Thymus (tissue), 14 donors: Measurements from ENCODE around the gene ITIH1. TPM values are rescaled to one million over a fixed set of nuclear protein-coding genes. Genes with fewer than 3 reads are reported as not detected.
"Not testable (repeated sequence)": the region's sequence is repeated elsewhere in the genome, so short reads cannot be mapped to it uniquely, and the experiment has no call there.

Experiments used
- DNase-seq, 9 donors: peaks; one replicate each; pipeline ENCODE4 v3.0.0-alpha.2; 2013; ENCODE audit warnings: low spot score in 9 of 9, low read depth in 6 of 9, missing footprints in 1 of 9
- H3K27ac ChIP-seq, 2 donors: one replicate each; pipeline ENCODE4 v1.5.1; 2013; ENCODE audit warnings: control low read depth in 1 of 2, low read depth in 1 of 2, low read length in 1 of 2, mild to moderate bottlenecking in 1 of 2, moderate library complexity in 1 of 2
- H3K27me3 ChIP-seq, 2 donors: one replicate each; pipeline ENCODE4 v1.5.1; 2013; ENCODE audit warnings: low read length in 1 of 2; ENCODE audit not compliant: control insufficient read depth in 2 of 2, insufficient read depth in 1 of 2
- H3K36me3 ChIP-seq, 2 donors: one replicate each; pipeline ENCODE4 v1.5.1; 2013; ENCODE audit warnings: low read length in 1 of 2, mild to moderate bottlenecking in 1 of 2, moderate library complexity in 1 of 2; ENCODE audit not compliant: control insufficient read depth in 2 of 2, insufficient read depth in 2 of 2
- H3K4me1 ChIP-seq, 2 donors: one replicate each; pipeline ENCODE4 v1.5.1; 2013; ENCODE audit warnings: low read length in 2 of 2; ENCODE audit not compliant: control insufficient read depth in 2 of 2, insufficient read depth in 2 of 2
- H3K4me3 ChIP-seq, 2 donors: one replicate each; pipeline ENCODE4 v1.5.1; 2013; ENCODE audit warnings: low read length in 2 of 2, control low read depth in 1 of 2, mild to moderate bottlenecking in 1 of 2
- H3K9me3 ChIP-seq, 2 donors: one replicate each; pipeline ENCODE4 v1.5.1; 2013; ENCODE audit warnings: low read length in 1 of 2, mild to moderate bottlenecking in 1 of 2; ENCODE audit not compliant: control insufficient read depth in 2 of 2, insufficient read depth in 1 of 2
- WGBS: extraction: QIAGEN DNeasy Blood & Tissue Kit; methylation state at CpG from one replicate; pipeline ENCODE4 v1.1.7; 2013; 5-methylcytosine and 5-hydroxymethylcytosine counted together
- long read RNA-seq, 10 donors: transcript quantifications; one replicate each; lab custom pipeline, GENCODE V29; 2026
- polyA plus RNA-seq: library from polyadenylated mRNA; stranded (reverse); fragments of 200-250 nt; gene quantifications from one replicate; pipeline ENCODE4 v1.2.3, GENCODE V29; 2013
- total RNA-seq: library from RNA; stranded (reverse); fragments of 120-200 nt; gene quantifications from one replicate; pipeline ENCODE4 v1.2.4, GENCODE V29; 2013
- donor health status: healthy.

The ITIH1 gene, protein sequence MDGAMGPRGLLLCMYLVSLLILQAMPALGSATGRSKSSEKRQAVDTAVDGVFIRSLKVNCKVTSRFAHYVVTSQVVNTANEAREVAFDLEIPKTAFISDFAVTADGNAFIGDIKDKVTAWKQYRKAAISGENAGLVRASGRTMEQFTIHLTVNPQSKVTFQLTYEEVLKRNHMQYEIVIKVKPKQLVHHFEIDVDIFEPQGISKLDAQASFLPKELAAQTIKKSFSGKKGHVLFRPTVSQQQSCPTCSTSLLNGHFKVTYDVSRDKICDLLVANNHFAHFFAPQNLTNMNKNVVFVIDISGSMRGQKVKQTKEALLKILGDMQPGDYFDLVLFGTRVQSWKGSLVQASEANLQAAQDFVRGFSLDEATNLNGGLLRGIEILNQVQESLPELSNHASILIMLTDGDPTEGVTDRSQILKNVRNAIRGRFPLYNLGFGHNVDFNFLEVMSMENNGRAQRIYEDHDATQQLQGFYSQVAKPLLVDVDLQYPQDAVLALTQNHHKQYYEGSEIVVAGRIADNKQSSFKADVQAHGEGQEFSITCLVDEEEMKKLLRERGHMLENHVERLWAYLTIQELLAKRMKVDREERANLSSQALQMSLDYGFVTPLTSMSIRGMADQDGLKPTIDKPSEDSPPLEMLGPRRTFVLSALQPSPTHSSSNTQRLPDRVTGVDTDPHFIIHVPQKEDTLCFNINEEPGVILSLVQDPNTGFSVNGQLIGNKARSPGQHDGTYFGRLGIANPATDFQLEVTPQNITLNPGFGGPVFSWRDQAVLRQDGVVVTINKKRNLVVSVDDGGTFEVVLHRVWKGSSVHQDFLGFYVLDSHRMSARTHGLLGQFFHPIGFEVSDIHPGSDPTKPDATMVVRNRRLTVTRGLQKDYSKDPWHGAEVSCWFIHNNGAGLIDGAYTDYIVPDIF
- total RNA-seq (0.52 TPM), polyA plus RNA-seq (3.4 TPM)
- long read RNA-seq, donor 1, result 0 reads
- long read RNA-seq, donor 2, transcript ITIH1-202 (6 exons, 1,122 nt), result major isoform, 5 of 8 reads
- long read RNA-seq, donor 2, partial matches to known transcripts, result 0 of 8 reads
- long read RNA-seq, donor 2, other reads (novel, unspliced or antisense), result 0 of 8 reads
- long read RNA-seq, donor 3, result 0 reads
- long read RNA-seq, donor 4, result 0 reads
- long read RNA-seq, donor 5, partial matches to known transcripts, result 0 of 1 reads
- long read RNA-seq, donor 5, other reads (novel, unspliced or antisense), result 0 of 1 reads
- long read RNA-seq, donor 6, result 0 reads
- long read RNA-seq, donor 7, result 0 reads
- long read RNA-seq, donor 8, result 0 reads
- long read RNA-seq, donor 9, result 0 reads
- long read RNA-seq, donor 10, result 0 reads

DNA sequence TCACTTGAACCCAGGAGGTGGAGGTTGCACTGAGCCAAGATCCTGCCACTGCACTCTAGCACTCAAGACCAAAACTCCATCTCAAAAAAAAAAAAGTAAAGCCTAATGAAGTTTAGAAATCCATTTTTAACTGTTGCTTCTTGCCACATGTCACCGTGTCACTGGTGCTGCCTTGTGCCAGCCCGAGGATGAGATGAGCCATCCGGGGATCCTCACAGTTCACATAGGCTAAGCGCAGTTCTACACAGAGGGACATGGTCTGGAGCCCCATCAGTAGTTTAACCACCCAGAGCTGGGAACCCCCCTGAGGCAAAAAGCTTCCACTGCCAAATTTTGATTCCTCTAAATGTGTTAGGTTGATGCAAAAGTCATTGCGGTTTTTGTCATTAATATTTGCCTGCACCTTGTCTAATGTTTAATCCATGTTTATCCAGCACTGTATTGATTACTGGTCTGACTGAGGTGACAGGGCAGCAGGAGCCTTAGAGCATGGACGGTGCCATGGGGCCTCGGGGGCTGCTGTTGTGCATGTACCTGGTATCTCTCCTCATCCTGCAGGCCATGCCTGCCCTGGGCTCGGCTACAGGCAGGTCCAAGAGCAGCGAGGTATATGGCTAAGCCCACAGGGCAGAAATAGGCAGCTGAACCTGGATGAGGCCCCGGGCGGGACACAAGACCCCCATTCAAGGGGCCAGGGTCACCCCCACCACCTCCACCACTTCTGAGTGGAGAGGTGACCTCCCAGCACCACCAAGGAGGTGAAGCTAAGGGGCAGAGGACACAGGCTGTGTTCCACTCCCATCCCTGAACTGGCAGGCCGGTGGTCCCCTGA lies at the start of gene ITIH1:
TSS of gene ITIH1 (plus strand) at position 473 of the 832 bp plus-strand sequence. CDS start at position 490, 17 bp downstream.
- no peak for DNase-seq
- Histone ChIP-seq H3K4me3 (no peak within 1 kb of the TSS), H3K9me3 (no peaks in the 10 kb centered on the region), H3K4me1 (peaks cover 8 to 25% of the 10 kb centered on the region in 2 donors), H3K27ac (no peak within 1 kb of the TSS), H3K27me3 (no peaks in the 10 kb centered on the region), H3K36me3 (no peaks in the 10 kb centered on the region)
- WGBS, result 98% methylated on average over 12 of the region's 12 CpGs

DNA sequence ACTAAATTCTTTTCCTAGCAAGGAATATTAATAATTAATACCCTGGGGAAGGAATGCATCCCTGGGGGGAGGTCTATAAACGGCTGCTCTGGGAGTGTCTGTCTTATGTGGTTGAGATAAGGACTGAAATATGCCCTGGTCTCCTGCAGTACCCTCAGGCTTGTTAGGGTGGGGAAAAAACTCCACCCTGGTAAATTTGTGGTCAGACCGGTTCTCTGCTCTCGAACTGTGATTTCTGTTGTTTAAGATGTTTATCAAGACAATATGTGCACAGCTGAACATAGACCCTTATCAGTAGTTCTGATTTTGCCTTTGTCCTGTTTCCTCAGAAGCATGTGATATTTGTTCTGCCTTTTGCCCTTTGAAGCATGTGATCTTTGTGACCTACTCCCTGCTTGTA lies 48.6 kb upstream of the ITIH1 start:
- not testable (repeated sequence) for H3K4me1 ChIP-seq, H3K27ac ChIP-seq, H3K4me3 ChIP-seq, H3K27me3 ChIP-seq, DNase-seq
- WGBS, result 93% methylated on average over 3 of the region's 3 CpGs
- peaks cover 9 to 17% of the 10 kb centered on the region in 2 donors for H3K36me3 ChIP-seq
- peaks cover 0 to 14% of the 10 kb centered on the region in 2 donors for H3K9me3 ChIP-seq

DNA sequence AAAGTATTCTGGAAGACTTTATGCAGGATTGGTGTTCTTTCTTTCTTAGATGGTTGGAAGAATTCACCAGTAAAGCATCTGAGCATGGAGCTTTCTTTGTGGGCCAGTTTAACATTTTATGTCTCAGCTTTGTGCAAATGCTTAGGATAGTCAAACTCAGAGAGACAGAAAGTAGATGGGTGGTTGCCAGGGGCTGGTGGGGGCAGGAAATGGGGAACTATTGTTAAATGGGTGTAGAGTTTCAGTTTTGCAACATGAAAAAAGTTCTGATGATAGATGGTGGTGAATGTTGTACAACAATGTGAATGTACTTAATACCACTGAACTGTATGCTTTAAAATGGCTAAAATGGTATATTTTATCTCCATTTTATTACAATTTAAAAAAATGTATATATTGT lies 46.7 kb upstream of the ITIH1 start:
- H3K36me3 ChIP-seq, result peaks cover 9 to 24% of the 10 kb centered on the region in 2 donors
- H3K4me3 ChIP-seq, result no peak overlapping the region
- DNase-seq, result no peak
- no peaks in the 10 kb centered on the region for H3K27me3 ChIP-seq
- H3K27ac ChIP-seq, result no peak overlapping the region
- H3K9me3 ChIP-seq, result peaks cover 0 to 14% of the 10 kb centered on the region in 2 donors
- no peaks in the 10 kb centered on the region for H3K4me1 ChIP-seq

DNA sequence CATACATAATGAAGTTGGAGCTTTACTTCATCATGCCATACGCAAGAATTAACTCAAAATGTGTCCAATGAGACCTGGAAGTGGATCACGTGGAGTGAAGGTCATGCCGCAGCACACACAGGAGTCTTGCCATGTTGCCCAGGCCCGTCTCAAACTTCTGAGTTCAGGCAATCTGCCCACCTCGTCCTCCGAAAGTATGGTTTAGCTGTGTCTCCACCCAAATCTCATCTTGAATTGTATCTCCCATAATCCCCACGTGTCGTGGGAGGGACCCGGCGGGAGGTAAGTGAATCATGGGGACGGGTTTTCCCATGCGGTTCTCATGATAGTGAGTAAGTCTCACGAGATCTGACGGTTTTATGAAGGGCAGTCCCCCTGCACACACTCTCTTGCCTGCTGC lies 45.8 kb upstream of the ITIH1 start:
- no peak for DNase-seq
- H3K4me3 ChIP-seq, result no peak overlapping the region
- H3K27ac ChIP-seq, result no peak overlapping the region
- no peaks in the 10 kb centered on the region for H3K4me1 ChIP-seq
- no peaks in the 10 kb centered on the region for H3K27me3 ChIP-seq
- 98% methylated on average over 14 of the region's 14 CpGs for WGBS
- H3K9me3 ChIP-seq, result peaks cover 0 to 14% of the 10 kb centered on the region in 2 donors
- H3K36me3 ChIP-seq, result peaks cover 9 to 30% of the 10 kb centered on the region in 2 donors

DNA sequence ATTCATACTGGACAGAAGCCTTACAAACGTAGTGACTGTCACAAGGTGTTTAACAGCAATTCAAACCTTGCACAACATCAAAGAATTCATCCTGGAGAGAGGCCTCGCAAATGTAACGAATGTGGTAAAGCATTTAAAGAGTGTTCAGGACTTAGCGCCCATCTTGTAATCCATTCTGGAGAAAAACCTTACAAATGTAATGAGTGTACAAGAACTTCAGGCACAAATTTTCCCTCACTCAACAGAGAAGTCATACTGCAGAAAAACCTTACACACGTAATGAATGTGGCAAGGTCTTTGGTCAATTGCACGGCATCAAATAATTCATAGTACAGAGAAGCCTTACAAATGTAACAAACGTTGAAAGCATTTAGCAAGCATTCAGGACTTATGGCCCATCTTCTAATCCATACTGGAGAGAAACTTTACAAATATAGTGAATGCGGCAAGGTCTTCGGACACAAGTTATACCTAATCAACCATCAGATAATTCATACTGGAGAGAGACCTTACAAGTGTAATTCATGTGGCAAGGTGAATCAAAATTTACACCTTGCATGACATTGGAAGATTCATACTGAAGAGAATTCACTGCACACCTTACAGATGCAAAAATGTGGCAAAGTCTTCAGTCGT lies 44.0 kb upstream of the ITIH1 start:
- H3K36me3 ChIP-seq, result peaks cover 17 to 39% of the 10 kb centered on the region in 2 donors
- WGBS, result 98% methylated on average over 10 of the region's 10 CpGs
- H3K4me3 ChIP-seq, result no peak overlapping the region
- no peaks in the 10 kb centered on the region for H3K27me3 ChIP-seq
- H3K4me1 ChIP-seq, result no peaks in the 10 kb centered on the region
- peaks cover 0 to 9% of the 10 kb centered on the region in 2 donors for H3K9me3 ChIP-seq
- no peak overlapping the region for H3K27ac ChIP-seq
- DNase-seq, result no peak

DNA sequence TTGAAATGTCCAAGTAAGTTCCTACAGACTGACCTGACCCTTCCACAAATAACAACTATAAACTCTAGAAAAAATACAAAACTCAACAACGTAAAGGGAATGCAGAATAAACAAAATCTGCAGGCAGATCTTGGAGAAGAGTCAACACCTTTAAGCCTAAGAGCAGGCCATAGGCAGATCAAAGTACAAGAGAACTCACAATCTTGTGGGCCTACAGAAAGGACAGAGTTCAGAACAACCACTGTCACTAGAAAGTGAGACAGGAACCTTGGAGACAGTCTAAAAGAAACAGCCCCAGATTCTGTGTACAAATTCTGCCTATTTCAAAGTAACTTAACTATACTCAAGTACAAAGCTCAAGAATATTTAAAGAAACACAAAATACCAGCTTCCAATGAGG lies 37.7 kb upstream of the ITIH1 start:
- no peak overlapping the region for H3K27ac ChIP-seq
- no peak overlapping the region for H3K4me3 ChIP-seq
- no peaks in the 10 kb centered on the region for H3K4me1 ChIP-seq
- no peak for DNase-seq
- H3K27me3 ChIP-seq, result no peaks in the 10 kb centered on the region
- WGBS, result 98% methylated on average over 1 of the region's 1 CpG
- no peaks in the 10 kb centered on the region for H3K9me3 ChIP-seq
- H3K36me3 ChIP-seq, result peaks cover 19 to 54% of the 10 kb centered on the region in 2 donors

DNA sequence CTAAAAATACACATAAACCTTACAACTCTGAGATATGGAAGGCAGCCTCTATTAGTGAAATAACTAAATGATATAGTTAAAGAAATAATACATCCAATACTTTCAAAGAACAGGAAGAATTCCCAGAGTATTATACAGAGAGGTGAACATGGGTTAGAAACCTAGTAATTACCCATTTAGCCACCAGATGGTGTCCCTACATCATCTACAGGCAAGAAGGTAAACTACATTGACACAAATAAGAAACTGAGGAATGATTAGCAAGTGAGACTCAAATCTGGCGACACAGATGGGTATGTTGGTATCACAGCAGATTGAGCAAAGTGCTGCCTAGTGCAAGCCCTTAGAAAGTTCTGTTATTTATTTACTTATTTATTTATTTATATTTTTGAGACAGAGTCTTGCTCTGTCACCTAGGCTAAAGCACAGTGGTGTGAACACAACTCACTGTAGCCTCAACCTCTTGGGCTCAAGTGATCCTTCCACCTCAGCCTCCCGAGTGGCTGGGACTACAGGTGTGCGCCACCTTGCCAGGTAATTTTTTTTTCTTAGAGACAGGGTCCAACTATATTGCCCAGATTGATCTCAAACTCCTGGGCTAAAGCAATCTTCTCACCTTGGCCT lies 34.9 kb upstream of the ITIH1 start:
- Histone ChIP-seq H3K4me1 (no peaks in the 10 kb centered on the region), H3K4me3 (no peak overlapping the region), H3K27me3 (no peaks in the 10 kb centered on the region), H3K36me3 (peaks cover 24 to 66% of the 10 kb centered on the region in 2 donors), H3K27ac (peak overlapping the region in 1 of 2 donors; percentile 20), H3K9me3 (no peaks in the 10 kb centered on the region)
- DNase-seq, result peak in 7 of 9 donors; percentile 7 to 59 (median 36)
- 96% methylated on average over 3 of the region's 3 CpGs for WGBS
